Fibroblast of mammary gland (primary cell): ENCODE measurements around the gene NELL2.
"Not testable (repeated sequence)": the region's sequence is repeated elsewhere in the genome, so short reads cannot be mapped to it uniquely, and the experiment has no call there.

Source experiments
- DNase-seq: peaks from one replicate; pipeline ENCODE4 v3.0.0-alpha.2; 2010; ENCODE audit warnings: low read depth
- H3K4me3 ChIP-seq: 2 replicates; pipeline ENCODE4 v1.5.1; 2011; ENCODE audit warnings: low read depth, mild to moderate bottlenecking, low read length, moderate library complexity; ENCODE audit not compliant: control insufficient read depth
- TF ChIP-seq, protein P1 (sequence below): conservative IDR thresholded peaks from 2 replicates; pipeline ENCODE4 v1.5.1; 2011; ENCODE audit warnings: low read depth, low read length, inconsistent platforms; ENCODE audit not compliant: control insufficient read depth, insufficient read depth

Gene NELL2

GRCh38 chr12:44696542-44696941 is 179.6 kb downstream of the NELL2 start:
- H3K4me3 ChIP-seq, result no peak overlapping the region
- DNase-seq, result peak; percentile 8
- TF ChIP-seq, protein P1, sequence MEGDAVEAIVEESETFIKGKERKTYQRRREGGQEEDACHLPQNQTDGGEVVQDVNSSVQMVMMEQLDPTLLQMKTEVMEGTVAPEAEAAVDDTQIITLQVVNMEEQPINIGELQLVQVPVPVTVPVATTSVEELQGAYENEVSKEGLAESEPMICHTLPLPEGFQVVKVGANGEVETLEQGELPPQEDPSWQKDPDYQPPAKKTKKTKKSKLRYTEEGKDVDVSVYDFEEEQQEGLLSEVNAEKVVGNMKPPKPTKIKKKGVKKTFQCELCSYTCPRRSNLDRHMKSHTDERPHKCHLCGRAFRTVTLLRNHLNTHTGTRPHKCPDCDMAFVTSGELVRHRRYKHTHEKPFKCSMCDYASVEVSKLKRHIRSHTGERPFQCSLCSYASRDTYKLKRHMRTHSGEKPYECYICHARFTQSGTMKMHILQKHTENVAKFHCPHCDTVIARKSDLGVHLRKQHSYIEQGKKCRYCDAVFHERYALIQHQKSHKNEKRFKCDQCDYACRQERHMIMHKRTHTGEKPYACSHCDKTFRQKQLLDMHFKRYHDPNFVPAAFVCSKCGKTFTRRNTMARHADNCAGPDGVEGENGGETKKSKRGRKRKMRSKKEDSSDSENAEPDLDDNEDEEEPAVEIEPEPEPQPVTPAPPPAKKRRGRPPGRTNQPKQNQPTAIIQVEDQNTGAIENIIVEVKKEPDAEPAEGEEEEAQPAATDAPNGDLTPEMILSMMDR, result no peak

- TF ChIP-seq, protein P1, result no peak
- DNase-seq, result no peak
- no peak overlapping the region for H3K4me3 ChIP-seq
Measured at GRCh38 chr12:44694017-44694416, 182.1 kb downstream of the NELL2 start.

- TF ChIP-seq, protein P1, result no peak
- DNase-seq, result no peak
- no peak overlapping the region for H3K4me3 ChIP-seq
Measured at GRCh38 chr12:44689587-44689986, 186.5 kb downstream of the NELL2 start.

DNA sequence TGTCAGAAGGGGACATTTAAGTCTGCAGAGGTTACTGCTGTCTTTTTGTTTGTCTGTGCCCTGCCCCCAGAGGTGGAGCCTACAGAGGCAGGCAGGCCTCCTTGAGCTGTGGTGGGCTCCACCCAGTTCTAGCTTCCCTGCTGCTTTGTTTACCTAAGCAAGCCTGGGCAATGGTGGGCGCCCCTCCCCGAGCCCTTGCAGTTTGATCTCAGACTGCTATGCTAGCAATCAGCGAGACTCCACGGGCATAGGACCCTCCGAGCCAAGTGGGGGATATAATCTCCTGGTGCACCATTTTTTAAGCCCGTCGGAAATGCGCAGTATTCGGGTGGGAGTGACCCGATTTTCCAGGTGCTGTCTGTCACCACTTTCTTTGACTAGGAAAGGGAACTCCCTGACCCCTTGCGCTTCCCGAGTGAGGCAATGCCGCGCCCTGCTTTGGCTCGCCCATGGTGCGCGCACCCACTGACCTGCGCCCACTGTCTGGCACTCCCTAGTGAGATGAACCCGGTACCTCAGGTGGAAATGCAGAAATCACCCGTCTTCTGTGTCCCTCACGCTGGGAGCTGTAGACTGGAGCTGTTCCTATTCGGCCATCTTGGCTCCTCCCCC is 189.2 kb downstream of the NELL2 start:
- not testable (repeated sequence) for DNase-seq, H3K4me3 ChIP-seq

DNA sequence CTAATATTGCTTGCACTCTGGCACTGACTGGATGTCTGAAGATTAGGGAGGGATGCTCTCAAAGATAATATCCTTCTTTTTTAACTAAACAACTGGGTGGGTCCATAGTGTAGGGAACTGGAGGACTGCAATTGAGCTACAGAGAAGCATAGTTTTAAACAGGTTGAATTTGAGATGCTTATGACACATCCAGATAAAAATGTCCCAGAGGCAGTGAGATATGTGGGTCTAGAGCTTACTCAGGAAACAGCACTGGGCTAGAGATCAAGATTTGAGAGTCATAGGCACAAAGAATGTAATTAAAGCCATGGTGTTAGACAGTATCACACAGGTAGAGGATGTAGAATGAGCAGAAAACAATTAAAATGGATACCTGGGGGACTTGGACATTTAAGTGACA is 198.4 kb downstream of the NELL2 start:
- TF ChIP-seq, protein P1, result no peak

GRCh38 chr12:44674875-44675274 is 201.2 kb downstream of the NELL2 start:
- H3K4me3 ChIP-seq, result no peak overlapping the region

More for the DNA sequence above, 198.4 kb downstream of the NELL2 start:
- no peak overlapping the region for H3K4me3 ChIP-seq
- DNase-seq, result no peak

DNA sequence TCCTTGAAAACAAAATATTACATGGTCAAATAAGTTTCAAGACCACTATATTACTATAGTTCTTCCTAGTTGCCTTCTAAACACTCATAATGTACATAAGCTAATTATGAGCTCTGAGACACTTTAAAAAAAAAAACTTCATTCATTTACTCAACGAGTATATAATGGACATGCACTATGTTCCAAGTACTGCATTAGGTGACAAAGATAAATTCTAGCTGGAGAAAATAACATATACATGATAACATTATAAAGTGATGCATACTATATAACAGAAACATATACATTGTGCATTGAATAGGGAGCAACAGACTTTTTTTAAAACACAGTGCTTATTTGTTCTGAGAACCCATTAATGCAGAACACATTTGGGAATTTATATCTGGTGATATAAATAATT is 202.3 kb downstream of the NELL2 start:
- no peak for DNase-seq
- TF ChIP-seq, protein P1, result no peak
- no peak overlapping the region for H3K4me3 ChIP-seq

More at GRCh38 chr12:44674875-44675274, 201.2 kb downstream of the NELL2 start:
- DNase-seq, result no peak
- TF ChIP-seq, protein P1, result no peak
